HL-60 (cell line): ENCODE results near the gene MFAP3.

Experiments
- GABPA ChIP-seq: IDR thresholded peaks from 2 replicates; pipeline ENCODE4 v1.6.1; 2012; ENCODE audit warnings: low read depth
- POLR2AphosphoS5 ChIP-seq: IDR thresholded peaks from 2 replicates; pipeline ENCODE4 v1.6.1; 2012; ENCODE audit warnings: low read depth
- SPI1 ChIP-seq: IDR thresholded peaks from 2 replicates; pipeline ENCODE4 v1.6.1; 2012; ENCODE audit warnings: low read depth, mild to moderate bottlenecking, borderline replicate concordance
- TF ChIP-seq, protein P1 (sequence below): IDR thresholded peaks from one replicate; pipeline ENCODE4 v1.5.1; 2011; ENCODE audit warnings: low read length, control low read depth, inconsistent platforms; ENCODE audit not compliant: insufficient read depth
- TF ChIP-seq, protein P2 (sequence below): IDR thresholded peaks from 2 replicates; pipeline ENCODE4 v1.6.1; 2012; ENCODE audit warnings: low read depth; ENCODE audit not compliant: insufficient replicate concordance

DNA sequence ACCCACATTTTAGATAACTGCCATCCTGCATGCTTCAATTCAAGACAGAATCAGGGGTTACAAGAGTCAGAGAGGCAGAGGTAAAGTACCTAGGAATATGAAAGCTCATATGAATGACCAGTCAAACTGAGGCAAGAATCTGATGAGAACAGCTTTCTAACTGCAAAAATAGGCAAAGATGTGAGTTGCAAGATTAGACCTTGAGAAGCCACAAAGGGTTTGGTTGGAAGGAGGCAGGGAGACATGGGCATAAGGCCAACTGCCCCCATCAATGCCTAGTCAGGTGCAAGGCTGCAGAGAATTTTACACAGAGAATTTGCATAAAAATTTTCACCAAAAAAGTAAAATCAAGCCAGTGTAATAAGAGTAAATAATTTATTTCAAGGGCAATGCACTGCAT is 12.8 kb upstream of the MFAP3 start:
- TF ChIP-seq, protein P1, sequence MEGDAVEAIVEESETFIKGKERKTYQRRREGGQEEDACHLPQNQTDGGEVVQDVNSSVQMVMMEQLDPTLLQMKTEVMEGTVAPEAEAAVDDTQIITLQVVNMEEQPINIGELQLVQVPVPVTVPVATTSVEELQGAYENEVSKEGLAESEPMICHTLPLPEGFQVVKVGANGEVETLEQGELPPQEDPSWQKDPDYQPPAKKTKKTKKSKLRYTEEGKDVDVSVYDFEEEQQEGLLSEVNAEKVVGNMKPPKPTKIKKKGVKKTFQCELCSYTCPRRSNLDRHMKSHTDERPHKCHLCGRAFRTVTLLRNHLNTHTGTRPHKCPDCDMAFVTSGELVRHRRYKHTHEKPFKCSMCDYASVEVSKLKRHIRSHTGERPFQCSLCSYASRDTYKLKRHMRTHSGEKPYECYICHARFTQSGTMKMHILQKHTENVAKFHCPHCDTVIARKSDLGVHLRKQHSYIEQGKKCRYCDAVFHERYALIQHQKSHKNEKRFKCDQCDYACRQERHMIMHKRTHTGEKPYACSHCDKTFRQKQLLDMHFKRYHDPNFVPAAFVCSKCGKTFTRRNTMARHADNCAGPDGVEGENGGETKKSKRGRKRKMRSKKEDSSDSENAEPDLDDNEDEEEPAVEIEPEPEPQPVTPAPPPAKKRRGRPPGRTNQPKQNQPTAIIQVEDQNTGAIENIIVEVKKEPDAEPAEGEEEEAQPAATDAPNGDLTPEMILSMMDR = no peak
- TF ChIP-seq, protein P2, sequence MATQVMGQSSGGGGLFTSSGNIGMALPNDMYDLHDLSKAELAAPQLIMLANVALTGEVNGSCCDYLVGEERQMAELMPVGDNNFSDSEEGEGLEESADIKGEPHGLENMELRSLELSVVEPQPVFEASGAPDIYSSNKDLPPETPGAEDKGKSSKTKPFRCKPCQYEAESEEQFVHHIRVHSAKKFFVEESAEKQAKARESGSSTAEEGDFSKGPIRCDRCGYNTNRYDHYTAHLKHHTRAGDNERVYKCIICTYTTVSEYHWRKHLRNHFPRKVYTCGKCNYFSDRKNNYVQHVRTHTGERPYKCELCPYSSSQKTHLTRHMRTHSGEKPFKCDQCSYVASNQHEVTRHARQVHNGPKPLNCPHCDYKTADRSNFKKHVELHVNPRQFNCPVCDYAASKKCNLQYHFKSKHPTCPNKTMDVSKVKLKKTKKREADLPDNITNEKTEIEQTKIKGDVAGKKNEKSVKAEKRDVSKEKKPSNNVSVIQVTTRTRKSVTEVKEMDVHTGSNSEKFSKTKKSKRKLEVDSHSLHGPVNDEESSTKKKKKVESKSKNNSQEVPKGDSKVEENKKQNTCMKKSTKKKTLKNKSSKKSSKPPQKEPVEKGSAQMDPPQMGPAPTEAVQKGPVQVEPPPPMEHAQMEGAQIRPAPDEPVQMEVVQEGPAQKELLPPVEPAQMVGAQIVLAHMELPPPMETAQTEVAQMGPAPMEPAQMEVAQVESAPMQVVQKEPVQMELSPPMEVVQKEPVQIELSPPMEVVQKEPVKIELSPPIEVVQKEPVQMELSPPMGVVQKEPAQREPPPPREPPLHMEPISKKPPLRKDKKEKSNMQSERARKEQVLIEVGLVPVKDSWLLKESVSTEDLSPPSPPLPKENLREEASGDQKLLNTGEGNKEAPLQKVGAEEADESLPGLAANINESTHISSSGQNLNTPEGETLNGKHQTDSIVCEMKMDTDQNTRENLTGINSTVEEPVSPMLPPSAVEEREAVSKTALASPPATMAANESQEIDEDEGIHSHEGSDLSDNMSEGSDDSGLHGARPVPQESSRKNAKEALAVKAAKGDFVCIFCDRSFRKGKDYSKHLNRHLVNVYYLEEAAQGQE = no peak
- no peak for TF ChIP-seq GABPA
- no peak for TF ChIP-seq POLR2AphosphoS5
- no peak for TF ChIP-seq SPI1
